GM19438 (cell line): ENCODE results near the gene SLC24A3.

ENCODE experiments used
- ATAC-seq: cut with Tn5 transposase; IDR thresholded peaks from one replicate; pipeline ENCODE4 v1.9.1; 2021; ENCODE audit warnings: low read depth; ENCODE audit not compliant: unreplicated experiment

The SLC24A3 gene

DNA sequence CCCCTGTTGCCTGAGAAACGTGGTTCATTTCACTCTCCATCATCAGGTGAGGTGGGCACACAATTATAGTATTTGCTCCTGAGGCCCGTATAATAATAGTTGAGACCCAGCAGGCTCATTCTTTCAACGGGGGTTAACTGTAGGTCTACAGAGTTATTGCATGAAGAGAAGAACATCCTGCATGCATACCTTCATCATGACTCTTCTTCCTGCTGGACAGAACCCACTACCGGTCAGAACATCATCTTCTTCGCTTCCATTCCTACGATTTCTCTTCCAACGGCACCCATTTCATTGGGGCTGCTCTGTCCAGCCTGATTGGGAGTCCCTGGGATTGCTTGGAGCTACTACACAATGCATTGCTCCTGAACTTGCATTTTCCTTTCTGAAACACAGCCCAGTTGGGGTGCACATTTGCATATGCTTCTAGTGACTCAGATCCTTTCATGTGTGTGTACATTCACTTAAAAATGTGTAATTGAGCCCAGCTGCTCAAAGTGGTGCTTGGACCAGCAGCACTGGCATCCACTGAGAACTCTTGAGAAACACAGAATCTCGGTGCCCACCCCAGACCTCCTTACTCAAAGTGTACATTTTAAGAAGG is 57.4 kb downstream of the SLC24A3 start:
- ATAC-seq = no peak

DNA sequence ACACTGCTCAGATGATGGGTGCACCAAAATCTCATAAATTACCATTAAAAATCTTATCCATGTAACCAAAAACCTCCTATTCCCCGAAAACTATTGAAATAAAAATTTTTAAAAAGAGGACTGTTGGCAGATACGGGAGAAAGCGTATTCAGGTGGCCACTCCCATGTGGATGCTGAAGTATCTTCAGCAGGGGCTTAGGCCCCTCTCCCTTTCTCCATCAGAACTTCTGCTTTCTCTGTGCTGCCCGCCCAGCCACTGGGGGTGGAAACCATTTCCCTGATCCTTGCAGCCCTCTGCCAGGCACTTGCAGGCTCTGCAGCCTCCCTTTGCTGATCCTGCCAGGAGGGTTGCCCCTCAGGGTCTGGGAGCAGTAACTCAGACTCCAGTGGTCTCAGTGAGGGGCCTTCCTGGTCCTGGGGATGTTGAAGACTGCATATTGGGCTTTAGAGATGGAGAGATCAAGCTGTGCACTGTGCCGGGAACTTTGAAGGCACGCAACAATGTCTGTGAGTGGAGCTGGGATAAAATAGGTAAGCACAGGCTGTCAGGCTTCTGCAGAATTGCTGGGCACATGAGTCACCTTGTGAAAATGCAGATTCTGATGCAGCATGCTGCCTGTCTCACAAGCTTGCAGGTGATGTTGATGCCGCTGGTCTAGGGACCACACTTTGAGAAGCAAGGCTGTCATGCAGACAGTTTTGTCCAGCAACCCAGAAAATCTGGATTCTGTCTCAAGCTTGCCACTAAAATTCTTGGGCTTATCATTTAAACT is 59.6 kb downstream of the SLC24A3 start:
- ATAC-seq = no peak

DNA sequence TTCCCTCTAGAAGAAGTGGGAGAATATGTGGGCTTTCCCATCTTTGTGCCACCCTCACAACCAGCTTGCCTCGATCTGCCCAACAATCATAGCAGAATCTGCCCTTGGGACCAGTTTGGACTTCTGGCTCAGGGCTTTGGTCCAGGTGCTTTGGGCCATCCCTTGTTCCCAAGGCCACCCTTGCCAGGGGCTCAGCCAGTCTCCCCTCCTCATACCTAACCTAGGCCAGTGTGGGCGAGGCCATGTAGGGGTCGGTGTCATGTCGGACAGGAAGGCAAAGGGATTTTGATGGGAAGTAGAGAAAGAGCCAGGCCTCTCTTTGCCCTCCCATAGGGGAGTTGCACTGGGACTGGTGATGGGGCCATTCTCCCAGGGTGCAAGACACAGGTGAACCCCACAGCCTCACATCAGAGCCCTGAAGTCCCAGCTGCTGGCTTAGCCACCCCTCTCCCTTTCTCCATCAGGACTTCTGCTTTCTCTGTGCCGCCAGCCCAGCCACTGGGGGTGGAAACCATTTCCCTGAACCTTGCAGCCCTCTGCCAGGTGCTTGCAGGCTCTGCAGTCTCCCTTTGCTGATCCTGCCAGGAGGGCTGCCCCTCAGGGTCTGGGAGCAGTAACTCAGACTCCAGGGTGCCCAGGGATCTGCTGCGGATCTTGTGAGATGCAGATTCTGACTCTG is 60.7 kb downstream of the SLC24A3 start:
- ATAC-seq = no peak

DNA sequence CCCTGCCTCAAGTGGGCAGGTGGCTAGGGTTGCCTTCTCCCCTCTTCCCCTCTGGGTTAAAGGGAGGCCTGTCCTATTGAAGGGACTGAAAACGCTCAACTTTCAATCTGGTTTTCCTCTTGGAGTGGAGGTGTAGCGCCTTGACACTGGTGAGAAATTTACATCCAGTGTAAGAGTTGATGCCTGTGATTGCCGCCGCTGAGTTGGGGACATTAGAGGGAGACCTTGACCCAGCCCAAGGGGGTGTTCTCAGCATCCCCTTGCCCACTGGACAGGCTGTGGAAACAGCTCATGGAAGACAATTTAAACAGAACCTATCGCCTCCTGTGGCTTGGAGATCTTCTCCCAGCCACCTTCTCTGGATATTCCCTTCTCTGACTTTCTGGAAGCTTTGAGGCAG is 61.6 kb downstream of the SLC24A3 start:
- ATAC-seq = no peak

DNA sequence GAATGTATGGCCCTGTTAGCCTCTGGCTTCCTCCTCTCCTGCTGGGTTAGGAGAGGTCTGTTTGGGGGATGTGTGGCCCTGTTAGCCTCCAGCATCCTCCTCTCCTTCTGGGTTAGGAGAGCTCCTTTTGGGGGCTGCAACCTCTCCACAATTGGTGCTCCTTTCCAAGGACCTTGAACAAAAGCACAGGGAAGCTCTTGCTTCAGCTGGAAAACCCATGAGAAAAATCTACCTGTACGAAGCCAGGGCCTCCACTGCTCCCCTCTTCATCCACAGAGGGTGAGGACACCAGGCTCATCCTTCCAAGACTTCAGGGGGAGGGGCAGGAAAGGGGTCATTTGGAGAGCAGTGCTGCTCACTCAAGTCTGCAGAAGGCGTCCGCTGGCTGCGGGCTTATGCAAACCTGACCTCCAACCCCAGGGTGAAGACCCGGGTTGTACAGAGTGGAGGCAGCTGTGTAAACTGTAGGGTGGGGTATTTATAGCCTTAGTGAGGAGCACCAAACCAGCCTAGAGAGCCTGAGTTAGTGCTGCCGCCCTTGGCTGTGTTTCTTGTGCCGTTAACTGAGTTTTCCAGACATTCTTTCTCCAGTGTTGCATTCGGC is 62.1 kb downstream of the SLC24A3 start:
- no peak for ATAC-seq

DNA sequence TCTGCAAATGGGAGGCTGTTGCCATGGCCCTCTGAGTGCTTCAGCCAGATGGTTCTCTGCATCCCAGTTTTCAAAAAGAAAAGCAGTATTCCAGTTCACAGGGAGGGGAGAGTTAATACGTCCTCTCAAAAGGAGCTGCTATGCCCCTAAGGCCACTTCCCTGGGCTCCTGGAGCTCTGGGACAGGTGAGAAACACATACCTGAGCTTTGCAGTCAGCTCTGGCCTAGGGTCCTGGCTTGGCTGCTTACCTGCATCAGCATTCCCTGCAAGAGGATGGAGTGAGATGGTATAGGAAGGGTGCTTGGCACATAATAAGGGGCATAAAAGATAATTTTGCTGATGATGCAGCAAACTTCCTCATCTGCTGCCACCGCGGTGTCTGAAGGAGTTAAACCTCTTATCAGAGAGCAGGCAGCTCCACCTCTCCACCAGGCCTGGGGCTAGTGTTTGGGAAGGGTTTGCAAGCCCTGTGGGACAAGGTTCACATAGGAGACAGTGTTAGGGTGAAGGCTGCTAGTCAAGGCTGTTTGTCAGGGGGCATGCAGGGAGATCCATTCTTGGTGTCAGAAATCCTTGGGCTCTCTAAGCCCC is 62.7 kb downstream of the SLC24A3 start:
- ATAC-seq = no peak

DNA sequence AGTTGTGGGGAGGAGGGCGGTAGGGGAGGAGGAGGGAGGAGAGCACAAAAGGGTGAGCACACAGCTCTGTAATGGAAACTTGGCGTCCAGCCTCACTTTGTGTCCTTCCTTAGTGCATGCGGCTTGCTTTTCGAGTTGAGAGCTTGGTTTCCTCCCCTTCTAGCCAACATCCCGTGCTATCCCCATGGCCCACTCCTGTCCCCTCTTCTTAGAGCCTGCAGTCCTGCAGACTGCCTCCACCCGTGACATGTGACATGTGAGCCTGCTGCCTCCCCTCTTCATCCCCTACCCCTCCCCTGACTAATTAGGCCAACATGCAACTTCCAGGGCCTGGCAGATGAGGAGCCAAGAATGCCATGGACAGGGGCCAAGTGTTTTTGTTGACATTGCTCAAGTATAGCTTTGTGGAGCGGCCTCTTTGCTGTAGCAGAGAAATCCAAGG is 63.2 kb downstream of the SLC24A3 start:
- no peak for ATAC-seq

DNA sequence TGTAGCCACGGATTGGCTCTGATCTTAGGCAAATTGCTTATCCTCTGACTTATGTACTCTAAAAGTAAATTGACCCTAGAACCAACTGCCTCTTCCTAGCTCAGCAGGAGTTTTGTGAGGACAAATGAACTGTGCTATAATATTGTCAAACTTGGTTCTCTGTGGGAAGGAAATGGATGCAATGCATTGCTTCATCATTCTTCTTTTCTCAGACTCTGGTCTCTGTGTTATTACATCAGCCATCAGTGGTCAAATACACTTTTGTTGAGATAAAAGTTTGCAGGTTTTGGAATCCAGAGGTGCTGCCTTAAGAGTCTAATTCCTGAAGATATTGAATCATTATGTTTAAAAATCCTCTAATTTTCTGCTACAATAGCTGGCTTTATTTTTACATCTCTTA is 64.9 kb downstream of the SLC24A3 start:
- no peak for ATAC-seq

DNA sequence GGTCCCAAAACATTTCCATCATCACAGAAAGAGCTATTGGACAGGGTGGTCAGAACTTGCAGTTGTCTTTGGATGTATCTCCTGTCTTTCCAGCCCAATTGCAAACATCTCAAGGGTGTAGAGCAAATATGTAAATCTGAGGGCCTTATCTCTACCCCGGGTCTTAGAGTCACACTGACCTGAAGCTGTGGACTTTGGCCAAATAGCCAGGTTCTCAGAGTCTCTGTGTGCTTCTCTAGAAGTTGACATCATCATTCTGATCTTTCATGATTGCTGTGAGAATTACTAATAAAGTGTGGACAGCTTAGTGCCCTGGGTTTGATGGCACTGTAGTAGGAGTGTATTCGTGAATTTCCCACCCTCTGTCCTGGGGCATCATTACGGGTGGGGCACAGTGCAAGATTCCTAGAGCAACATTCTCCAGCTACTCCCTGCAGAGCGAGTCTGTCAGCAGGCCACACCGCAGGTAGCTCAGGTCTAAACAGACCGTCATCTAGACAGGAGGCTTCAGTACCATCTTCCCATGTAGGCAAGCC is 71.1 kb downstream of the SLC24A3 start:
- no peak for ATAC-seq

DNA sequence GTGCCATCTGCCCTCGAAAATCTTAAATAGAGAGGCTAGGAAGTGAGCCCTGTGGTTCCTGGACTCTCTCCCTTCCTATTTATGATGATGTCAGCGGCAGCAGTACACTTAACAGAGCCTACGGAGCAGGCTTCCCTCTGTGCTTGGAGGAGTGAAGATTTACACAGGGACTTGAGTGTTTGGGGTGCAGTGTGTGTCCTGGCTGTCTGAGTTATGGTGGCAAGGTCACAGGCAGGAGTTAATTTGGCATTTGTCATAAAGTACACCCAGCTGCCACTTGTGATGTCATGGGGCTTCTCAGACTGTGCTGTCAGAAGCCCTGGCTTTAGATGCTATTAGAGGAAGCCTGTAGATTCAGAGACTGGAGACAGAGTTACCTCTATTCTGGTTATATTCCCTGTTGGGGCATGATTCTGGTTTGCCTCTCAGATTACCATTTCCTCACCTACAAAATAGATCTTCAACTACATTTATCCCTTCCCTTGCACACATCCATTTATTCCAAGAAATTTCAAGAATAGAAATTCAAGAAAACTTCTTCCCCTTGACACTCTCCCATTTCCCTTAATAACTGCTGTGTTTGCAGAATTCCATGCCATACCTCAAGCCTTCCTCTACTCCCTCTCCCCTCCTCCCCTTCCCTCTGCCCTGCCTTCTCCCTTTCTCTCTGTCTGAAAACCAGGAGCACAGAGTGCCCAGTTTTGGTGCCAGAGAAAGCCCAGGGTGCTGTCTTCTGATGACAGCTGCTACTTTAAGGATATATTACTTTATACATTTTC is 72.1 kb downstream of the SLC24A3 start:
- ATAC-seq = no peak

DNA sequence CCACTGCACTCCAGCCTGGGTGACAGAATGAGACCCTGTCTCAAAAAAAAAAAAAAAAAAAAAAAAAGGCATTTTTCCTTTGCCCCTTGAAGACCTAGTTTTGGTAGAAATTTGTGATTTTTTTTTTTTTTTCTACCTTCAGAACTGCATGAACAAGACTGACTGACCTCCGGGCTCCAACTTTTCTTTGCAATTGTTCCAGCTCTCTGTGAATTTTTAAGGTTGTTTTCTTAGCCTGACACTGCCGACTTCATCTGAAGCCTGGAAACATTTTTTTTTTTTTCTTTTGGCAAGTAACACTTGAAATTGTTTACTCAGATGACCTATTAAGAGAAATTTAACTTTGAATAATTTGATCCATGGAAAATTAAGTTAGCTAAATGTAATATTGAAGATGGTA is 73.0 kb downstream of the SLC24A3 start:
- no peak for ATAC-seq

DNA sequence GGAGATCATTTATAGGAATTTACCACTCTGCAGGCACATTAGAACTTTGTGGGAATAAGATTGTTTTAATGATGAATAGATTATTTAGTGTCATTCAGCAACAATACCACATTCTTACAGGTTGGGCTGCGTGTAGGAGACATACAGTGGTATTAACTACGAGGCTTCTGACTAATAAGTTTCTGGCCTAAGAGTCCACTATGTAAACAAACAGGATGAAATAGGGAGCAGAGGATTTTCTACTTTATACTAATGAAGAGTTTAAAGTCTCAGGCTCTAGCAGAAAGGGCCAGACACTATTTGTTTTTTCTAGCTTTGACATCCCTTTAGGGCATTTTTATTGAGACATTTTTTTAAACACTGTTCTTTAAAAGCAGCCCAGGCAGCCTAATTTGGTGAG is 75.6 kb downstream of the SLC24A3 start:
- no peak for ATAC-seq

DNA sequence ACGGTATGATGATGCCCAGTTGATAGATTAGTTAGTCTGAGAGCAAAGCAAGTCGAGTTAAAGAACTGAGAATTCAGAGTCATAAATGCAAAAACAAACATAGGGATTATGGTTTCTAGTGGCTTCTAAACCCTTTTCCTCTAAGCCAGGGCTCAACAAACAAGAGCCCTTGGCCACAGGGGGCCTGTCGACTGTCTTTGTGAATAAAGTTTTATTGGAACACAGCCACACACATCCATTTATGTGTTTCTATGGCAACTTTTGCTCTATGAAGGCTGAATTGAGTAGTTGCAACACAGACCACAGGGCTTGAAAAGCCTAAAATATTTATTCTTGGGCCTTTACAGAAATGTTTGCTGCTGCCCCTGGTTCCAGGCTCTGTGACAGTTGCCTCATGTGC is 76.2 kb downstream of the SLC24A3 start:
- no peak for ATAC-seq

DNA sequence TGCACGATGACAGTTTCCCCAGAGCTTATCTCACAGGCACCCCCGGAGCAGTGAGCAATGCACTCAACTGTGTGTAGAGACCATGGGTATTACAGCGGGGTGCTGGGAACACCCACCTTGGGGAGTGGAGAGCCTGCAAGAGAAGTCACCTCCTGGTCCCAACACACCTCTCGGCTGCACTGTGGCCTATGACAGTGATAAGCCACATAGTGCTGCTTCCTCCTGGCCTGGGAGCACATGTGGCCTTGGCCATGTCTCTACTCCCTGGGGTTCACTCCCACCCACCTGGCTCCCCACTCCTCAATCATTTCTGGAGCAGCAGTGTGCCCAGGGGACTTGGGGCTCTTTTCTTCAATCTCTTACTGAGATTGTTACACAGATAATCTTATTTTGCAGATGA is 77.0 kb downstream of the SLC24A3 start:
- no peak for ATAC-seq

DNA sequence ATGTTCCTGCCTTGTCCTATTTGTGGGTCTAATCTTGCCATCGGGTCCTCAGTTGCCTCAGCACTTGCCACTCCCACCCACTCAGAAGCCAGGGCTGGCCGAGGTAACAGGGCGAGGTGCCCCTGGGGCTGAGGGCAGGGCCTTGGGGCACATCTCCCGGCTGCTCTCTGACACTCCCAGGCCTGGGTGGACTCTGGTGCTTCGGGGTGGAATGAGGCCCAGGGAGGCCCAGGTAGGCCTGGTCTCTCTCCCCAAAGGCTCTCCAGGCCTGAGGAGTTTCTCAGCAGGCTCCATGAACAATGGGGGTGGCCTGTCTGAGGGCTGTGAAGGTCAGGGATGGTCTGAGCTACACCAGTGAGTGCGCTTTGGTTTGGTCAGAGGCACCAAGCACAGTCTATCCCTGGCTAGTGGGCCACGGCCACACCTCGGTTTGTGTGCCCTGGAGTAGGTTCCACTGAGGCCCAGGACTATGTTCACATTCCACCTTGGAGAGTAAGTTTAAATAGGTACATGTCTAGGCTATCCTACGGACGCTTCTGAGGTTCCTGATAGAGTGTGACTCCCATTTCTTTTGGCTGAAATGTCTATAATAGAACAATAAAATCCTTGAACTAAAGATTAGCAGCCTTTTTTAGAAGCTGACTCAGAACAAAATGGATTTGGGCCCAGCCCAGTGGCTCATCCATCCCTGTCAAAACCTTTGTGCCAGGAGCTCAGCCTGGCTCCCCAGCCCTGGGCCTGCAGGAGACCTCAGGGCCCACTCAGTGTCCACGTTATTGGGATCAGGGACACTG is 78.8 kb downstream of the SLC24A3 start:
- no peak for ATAC-seq

DNA sequence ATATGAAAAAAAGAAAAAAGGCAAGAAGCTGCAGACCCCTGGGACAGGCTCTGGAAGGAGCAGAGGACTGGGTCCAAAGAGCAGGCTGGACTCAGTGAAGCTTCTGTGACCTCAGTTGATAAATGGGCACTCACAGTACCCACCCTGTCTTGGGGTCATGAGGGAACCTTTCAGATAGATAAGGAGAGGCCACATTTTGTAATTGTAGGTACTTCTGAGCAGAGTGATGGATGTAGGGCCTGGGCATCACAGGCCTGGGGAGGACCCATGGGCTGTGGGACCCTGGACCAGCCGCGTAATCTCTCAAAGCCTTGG is 79.3 kb downstream of the SLC24A3 start:
- ATAC-seq = no peak

DNA sequence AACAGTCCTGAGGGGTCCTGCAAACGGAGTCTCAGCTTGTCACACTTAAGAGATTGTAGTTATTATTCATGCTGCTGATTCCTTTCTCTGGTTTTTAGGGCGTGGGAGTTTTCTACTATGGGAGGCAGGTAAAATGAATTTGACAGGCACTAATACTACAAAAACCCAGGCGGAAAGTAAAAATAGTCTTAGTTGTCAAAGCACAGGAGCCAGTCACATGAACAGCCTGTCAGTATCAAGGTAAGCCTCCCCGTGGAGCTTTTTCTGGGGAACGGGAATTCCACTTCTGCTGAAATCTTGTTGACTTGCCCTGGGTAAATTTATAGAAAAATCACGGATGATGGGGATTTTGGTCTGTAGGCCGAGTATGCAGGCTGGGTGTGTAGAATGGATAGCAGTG is 79.8 kb downstream of the SLC24A3 start:
- no peak for ATAC-seq

DNA sequence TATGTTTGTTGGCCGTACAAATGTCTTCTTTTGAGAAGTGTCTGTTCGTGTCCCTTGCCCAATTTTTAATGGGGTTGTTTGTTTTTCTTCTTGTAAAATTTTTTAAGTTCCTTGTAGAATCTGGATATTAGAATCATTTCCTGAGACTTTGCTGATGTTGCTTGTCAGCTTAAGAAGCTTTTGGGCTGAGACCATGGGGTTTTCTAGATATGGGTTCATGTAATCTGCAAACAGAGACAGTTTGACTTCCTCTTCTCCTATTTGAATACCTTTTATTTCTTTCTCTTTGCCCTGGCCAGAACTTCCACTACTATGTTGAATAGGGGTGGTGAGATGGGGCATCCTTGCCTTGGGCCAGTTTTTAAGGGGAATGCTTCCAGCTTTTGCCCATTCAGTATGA is 82.6 kb downstream of the SLC24A3 start:
- no peak for ATAC-seq

DNA sequence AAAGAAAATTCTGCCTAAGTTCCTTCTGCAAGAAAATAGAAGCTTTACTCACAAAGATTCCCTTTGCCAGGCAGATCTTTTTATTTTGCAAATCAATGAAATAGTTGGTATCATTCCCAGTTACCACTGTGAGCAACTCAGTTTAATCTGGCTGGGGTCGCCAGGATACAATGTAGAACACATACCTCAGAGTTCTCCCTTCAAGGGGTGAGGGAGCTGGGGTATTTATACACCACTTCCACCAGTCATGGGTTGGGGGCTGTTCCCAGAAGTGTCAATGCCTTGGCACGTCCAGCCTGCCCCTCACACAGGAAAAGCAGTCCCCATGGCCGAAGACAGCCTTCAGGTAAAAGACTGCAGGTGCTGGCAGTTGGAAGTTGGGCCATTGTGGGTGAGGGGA is 86.2 kb downstream of the SLC24A3 start:
- no peak for ATAC-seq
